ENCODE data around the gene KCNJ6.

DNA sequence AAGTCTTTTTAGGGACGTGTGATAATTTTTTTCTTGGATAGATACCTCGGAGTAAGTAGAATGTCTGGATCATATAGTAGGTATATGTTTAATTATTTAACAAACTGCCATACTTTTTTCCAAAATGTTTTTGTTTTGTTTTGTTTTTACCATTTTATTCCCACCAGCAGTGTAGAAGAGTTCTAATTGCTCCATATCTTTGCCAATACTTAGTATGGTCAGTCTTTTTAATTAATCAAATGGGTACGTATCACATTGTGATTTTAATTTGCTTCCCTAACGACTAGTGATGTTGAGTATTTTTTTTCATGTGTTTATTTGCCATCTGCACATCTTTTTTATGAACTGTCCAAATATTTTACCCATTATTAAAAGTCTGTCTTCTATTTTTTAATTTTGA, 23.6 kb upstream of the KCNJ6 start:
- no peak for TF ChIP-seq HDGF (IDR thresholded peaks at IDR 0.05; ENCODE audit: borderline replicate concordance)
- no peak for TF ChIP-seq ARNT (IDR thresholded peaks at IDR 0.05)
- no peak for TF ChIP-seq ZNF384 (IDR thresholded peaks at IDR 0.05)
- no peak for TF ChIP-seq BHLHE40 (IDR thresholded peaks at IDR 0.05; ENCODE audit: borderline replicate concordance)
- no peak for TF ChIP-seq LEF1 (IDR thresholded peaks at IDR 0.05; ENCODE audit: borderline replicate concordance)
- TF ChIP-seq, protein P1, sequence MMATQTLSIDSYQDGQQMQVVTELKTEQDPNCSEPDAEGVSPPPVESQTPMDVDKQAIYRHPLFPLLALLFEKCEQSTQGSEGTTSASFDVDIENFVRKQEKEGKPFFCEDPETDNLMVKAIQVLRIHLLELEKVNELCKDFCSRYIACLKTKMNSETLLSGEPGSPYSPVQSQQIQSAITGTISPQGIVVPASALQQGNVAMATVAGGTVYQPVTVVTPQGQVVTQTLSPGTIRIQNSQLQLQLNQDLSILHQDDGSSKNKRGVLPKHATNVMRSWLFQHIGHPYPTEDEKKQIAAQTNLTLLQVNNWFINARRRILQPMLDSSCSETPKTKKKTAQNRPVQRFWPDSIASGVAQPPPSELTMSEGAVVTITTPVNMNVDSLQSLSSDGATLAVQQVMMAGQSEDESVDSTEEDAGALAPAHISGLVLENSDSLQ (IDR thresholded peaks at IDR 0.05) = no peak
- no peak for TF ChIP-seq SUZ12 (IDR thresholded peaks at IDR 0.05)

Measured in HEK293T (cell line).